OCI-LY1 (cell line): Measurements from ENCODE around the gene MFSD6.

Source experiments
- EZH2 ChIP-seq: fragments of 200-600 bp; sonication (generic), shearing (Covaris generic); IDR thresholded peaks from 2 replicates; pipeline ENCODE4 v1.8.0; 2017; ENCODE audit warnings: borderline replicate concordance, mixed run types, mild to moderate bottlenecking, antibody characterized with exemption, low read length, moderate library complexity, mixed read lengths
- TF ChIP-seq, protein P1 (sequence below): fragments of 200-600 bp; sonication (generic), shearing (Covaris generic); IDR thresholded peaks from 2 replicates; pipeline ENCODE4 v1.5.1; 2017; ENCODE audit warnings: mild to moderate bottlenecking, antibody characterized with exemption, low read length, moderate library complexity, mixed read lengths

DNA sequence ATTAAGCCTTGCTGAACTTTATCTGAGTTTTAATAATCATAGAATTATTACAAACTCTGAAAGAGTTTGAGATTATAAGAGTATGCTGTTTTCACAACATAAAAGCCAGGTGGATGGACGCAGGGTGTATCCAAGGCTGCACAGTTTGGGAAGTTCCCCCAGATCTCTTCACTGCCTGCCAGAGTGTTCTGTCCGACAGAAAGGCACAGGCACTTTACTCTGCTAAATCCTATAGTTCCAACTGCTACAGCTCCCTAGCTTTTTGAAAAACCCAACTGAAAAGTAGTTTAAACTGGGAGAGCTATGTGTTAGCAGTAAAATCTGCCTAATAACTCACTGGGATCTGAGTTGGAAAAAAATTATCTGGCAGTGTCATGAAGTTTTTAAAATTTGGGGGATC lies 38.0 kb downstream of the MFSD6 start:
- TF ChIP-seq, protein P1, sequence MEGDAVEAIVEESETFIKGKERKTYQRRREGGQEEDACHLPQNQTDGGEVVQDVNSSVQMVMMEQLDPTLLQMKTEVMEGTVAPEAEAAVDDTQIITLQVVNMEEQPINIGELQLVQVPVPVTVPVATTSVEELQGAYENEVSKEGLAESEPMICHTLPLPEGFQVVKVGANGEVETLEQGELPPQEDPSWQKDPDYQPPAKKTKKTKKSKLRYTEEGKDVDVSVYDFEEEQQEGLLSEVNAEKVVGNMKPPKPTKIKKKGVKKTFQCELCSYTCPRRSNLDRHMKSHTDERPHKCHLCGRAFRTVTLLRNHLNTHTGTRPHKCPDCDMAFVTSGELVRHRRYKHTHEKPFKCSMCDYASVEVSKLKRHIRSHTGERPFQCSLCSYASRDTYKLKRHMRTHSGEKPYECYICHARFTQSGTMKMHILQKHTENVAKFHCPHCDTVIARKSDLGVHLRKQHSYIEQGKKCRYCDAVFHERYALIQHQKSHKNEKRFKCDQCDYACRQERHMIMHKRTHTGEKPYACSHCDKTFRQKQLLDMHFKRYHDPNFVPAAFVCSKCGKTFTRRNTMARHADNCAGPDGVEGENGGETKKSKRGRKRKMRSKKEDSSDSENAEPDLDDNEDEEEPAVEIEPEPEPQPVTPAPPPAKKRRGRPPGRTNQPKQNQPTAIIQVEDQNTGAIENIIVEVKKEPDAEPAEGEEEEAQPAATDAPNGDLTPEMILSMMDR, result no peak
- no peak for TF ChIP-seq EZH2
